Mucosa of stomach (tissue), 1 donor: ENCODE results near the gene RNF26.

Experiments
- H3K27me3 ChIP-seq: one replicate; pipeline ENCODE4 v1.7.0; 2013; ENCODE audit warnings: mild to moderate bottlenecking, low read length; ENCODE audit not compliant: control insufficient read depth, insufficient read depth
- H3K36me3 ChIP-seq: one replicate; pipeline ENCODE4 v1.7.0; 2013; ENCODE audit warnings: low read length; ENCODE audit not compliant: control insufficient read depth, insufficient read depth
- H3K4me1 ChIP-seq: one replicate; pipeline ENCODE4 v1.7.0; 2013; ENCODE audit warnings: mild to moderate bottlenecking, low read length; ENCODE audit not compliant: control insufficient read depth, insufficient read depth
- H3K4me3 ChIP-seq: one replicate; pipeline ENCODE4 v1.7.0; 2013; ENCODE audit warnings: low read length
- H3K9ac ChIP-seq: one replicate; pipeline ENCODE4 v1.7.0; 2013; ENCODE audit warnings: mild to moderate bottlenecking, low read length, moderate library complexity
- H3K9me3 ChIP-seq: one replicate; pipeline ENCODE4 v1.7.0; 2013; ENCODE audit warnings: mild to moderate bottlenecking, low read length, moderate library complexity; ENCODE audit not compliant: control insufficient read depth
- donor health status: Pancreatic carcinoma.

RNF26 gene

GRCh38 chr11:119316729-119317591 is 17.4 kb upstream of the RNF26 start, which contains the start of gene MCAM:
MCAM (minus strand) TSS chr11:119317130; CDS start chr11:119317101, 29 bp downstream.
- Histone ChIP-seq H3K27me3 (peaks cover 66% of the 10 kb centered on the region), H3K9ac (peak within 1 kb of the TSS; percentile 61), H3K9me3 (no peaks in the 10 kb centered on the region), H3K4me1 (peaks cover 44% of the 10 kb centered on the region), H3K4me3 (no peak within 1 kb of the TSS), H3K36me3 (no peaks in the 10 kb centered on the region)

GRCh38 chr11:119317592-119318239 is 16.6 kb upstream of the RNF26 start:
- Histone ChIP-seq H3K36me3 (no peaks in the 10 kb centered on the region), H3K4me1 (peaks cover 44% of the 10 kb centered on the region), H3K9ac (peak overlapping the region; percentile 37), H3K27me3 (peaks cover 66% of the 10 kb centered on the region), H3K9me3 (no peaks in the 10 kb centered on the region), H3K4me3 (no peak overlapping the region)

GRCh38 chr11:119318240-119319135 is 15.8 kb upstream of the RNF26 start:
- peak overlapping the region; percentile 37 for H3K9ac ChIP-seq
- H3K4me3 ChIP-seq = no peak overlapping the region
- no peaks in the 10 kb centered on the region for H3K36me3 ChIP-seq
- H3K27me3 ChIP-seq = peaks cover 66% of the 10 kb centered on the region
- no peaks in the 10 kb centered on the region for H3K9me3 ChIP-seq
- peaks cover 44% of the 10 kb centered on the region for H3K4me1 ChIP-seq

GRCh38 chr11:119319136-119319699 is 15.1 kb upstream of the RNF26 start:
- H3K4me3 ChIP-seq = no peak overlapping the region
- no peaks in the 10 kb centered on the region for H3K36me3 ChIP-seq
- no peaks in the 10 kb centered on the region for H3K9me3 ChIP-seq
- peaks cover 62% of the 10 kb centered on the region for H3K27me3 ChIP-seq
- H3K4me1 ChIP-seq = peaks cover 44% of the 10 kb centered on the region
- no peak overlapping the region for H3K9ac ChIP-seq

- H3K36me3 ChIP-seq = no peaks in the 10 kb centered on the region
- H3K27me3 ChIP-seq = peaks cover 57% of the 10 kb centered on the region
- peaks cover 43% of the 10 kb centered on the region for H3K4me1 ChIP-seq
- H3K9ac ChIP-seq = no peak overlapping the region
- H3K9me3 ChIP-seq = no peaks in the 10 kb centered on the region
- no peak overlapping the region for H3K4me3 ChIP-seq
Observed at GRCh38 chr11:119319700-119320239, 14.6 kb upstream of the RNF26 start.

- Histone ChIP-seq H3K4me1 (peaks cover 37% of the 10 kb centered on the region), H3K9ac (peak overlapping the region; percentile 62)
Observed at GRCh38 chr11:119320240-119320775, 14.0 kb upstream of the RNF26 start.

GRCh38 chr11:119320776-119321524 is 13.4 kb upstream of the RNF26 start:
- Histone ChIP-seq H3K4me1 (peaks cover 31% of the 10 kb centered on the region), H3K9me3 (no peaks in the 10 kb centered on the region), H3K4me3 (peak overlapping the region; percentile 25), H3K9ac (peak overlapping the region; percentile 73), H3K27me3 (peaks cover 45% of the 10 kb centered on the region), H3K36me3 (no peaks in the 10 kb centered on the region)

More at GRCh38 chr11:119320240-119320775, 14.0 kb upstream of the RNF26 start:
- no peak overlapping the region for H3K4me3 ChIP-seq
- H3K27me3 ChIP-seq = peaks cover 51% of the 10 kb centered on the region
- no peaks in the 10 kb centered on the region for H3K9me3 ChIP-seq
- H3K36me3 ChIP-seq = no peaks in the 10 kb centered on the region

- Histone ChIP-seq H3K36me3 (no peaks in the 10 kb centered on the region), H3K9ac (no peak overlapping the region), H3K9me3 (no peaks in the 10 kb centered on the region), H3K4me3 (no peak overlapping the region), H3K4me1 (peaks cover 23% of the 10 kb centered on the region), H3K27me3 (peaks cover 35% of the 10 kb centered on the region)
Observed at GRCh38 chr11:119322360-119322739, 12.0 kb upstream of the RNF26 start.

- Histone ChIP-seq H3K4me1 (peaks cover 23% of the 10 kb centered on the region), H3K36me3 (no peaks in the 10 kb centered on the region), H3K4me3 (no peak overlapping the region), H3K9me3 (no peaks in the 10 kb centered on the region), H3K9ac (no peak overlapping the region), H3K27me3 (peaks cover 28% of the 10 kb centered on the region)
Observed at GRCh38 chr11:119322921-119323531, 11.3 kb upstream of the RNF26 start.

- H3K9ac ChIP-seq = no peak overlapping the region
Observed at GRCh38 chr11:119323532-119324033, 10.7 kb upstream of the RNF26 start.

More at GRCh38 chr11:119323532-119324033, 10.7 kb upstream of the RNF26 start:
- Histone ChIP-seq H3K9me3 (no peaks in the 10 kb centered on the region), H3K27me3 (peaks cover 22% of the 10 kb centered on the region), H3K4me1 (peaks cover 23% of the 10 kb centered on the region), H3K4me3 (no peak overlapping the region), H3K36me3 (no peaks in the 10 kb centered on the region)
